GM12874 (cell line): ENCODE results near the gene AADAC.

ENCODE experiments used
- CTCF ChIP-seq: IDR thresholded peaks from 2 replicates; pipeline ENCODE4 v1.5.1; 2011; ENCODE audit warnings: low read depth, mild to moderate bottlenecking, control low read depth, low read length, moderate library complexity; ENCODE audit not compliant: insufficient read depth

The AADAC gene, protein sequence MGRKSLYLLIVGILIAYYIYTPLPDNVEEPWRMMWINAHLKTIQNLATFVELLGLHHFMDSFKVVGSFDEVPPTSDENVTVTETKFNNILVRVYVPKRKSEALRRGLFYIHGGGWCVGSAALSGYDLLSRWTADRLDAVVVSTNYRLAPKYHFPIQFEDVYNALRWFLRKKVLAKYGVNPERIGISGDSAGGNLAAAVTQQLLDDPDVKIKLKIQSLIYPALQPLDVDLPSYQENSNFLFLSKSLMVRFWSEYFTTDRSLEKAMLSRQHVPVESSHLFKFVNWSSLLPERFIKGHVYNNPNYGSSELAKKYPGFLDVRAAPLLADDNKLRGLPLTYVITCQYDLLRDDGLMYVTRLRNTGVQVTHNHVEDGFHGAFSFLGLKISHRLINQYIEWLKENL

DNA sequence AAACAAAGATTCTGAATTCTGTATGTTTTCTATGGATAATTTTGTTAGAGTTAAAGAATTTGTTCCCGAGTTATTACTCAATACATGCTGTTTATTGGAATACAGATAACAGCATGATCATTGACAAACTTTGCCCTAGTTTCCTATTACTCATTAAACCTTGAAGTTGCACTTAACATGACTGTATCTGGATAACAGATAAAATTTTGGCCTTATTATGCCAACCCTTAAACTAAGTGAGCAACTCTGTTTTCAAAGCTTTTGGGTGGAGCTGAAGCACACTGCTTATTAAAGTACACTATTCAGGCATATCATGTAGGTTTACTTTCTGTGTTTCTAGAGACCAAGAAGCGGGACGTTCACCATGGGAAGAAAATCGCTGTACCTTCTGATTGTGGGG lies at the start of gene AADAC:
TSS of gene AADAC (plus strand) at position 318 of the 400 bp plus-strand sequence. CDS start at position 365, 47 bp downstream.
- TF ChIP-seq CTCF: no peak

DNA sequence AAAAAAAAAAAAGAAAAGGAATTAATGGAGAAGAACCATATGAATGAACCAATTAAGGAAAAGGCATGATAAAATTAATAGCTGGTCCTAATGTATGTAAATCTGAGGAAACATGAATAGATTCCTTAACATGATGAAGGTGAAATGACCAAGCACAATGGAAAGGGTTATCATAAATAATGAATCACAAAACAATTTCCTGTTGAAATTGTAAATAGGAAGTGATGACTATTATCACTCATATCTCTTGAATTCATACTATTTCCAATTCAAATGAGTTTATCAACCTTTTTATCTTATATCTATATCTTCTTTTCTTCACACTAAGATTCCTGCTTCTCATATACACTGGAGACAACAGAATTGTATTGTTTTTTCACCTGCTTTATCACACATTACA lies 48.2 kb upstream of the AADAC start:
- TF ChIP-seq CTCF: no peak

GRCh38 chr3:151766454-151766853 lies 47.5 kb upstream of the AADAC start:
- no peak for TF ChIP-seq CTCF

DNA sequence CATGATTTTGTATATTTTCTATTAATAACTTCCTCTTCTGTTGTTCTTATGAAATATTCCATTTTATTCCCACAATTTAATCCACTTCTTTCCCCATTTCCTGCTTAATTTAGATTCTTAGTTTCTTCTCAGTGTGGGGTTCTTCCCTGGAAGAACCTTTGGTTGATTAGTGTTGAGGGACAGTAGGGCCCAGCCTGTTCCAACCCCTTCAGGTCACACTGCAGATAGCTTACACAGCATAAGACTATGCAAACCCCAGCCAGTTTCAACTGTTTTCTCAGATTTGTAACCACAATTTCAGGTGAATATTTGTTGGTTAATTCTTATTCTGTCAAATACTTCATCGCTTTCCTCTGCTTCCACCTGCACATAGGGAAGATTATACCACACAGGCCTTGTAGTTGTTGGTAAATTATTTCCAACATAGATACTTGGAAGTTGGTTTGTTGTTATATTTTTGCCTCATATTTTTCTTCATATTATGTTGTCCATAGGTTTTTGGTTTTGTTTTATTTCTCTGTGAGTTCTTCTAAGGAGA lies 45.5 kb upstream of the AADAC start:
- TF ChIP-seq CTCF: no peak

DNA sequence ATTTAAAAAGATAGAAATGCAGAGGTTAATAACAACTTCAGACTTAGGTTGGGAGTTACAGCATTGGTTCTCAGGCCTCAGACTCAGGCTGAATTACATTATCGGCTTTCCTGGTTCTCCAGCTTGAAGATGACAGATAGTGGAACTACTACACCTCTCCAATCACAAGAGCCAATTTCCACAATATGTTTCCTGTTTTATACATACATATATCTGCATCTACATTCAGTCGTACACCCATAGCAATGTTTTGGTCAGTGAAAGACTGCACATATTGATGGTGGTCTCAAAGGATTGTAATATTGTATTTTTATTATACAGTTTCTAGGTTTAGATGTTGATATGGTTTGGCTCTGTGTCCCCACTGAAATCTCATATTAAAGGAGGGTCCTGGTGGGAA lies 44.7 kb upstream of the AADAC start:
- TF ChIP-seq CTCF: no peak

GRCh38 chr3:151770956-151771355 lies 43.0 kb upstream of the AADAC start:
- no peak for TF ChIP-seq CTCF

- TF ChIP-seq CTCF: no peak
These were observed 41.0 kb upstream of the AADAC start for GRCh38 chr3:151772825-151773480.
